ENCODE data around the gene MAGI1. TPM values are rescaled to one million over a fixed set of nuclear protein-coding genes. Genes with fewer than 3 reads are reported as not detected.
"Not testable (repeated sequence)": the region's sequence is repeated elsewhere in the genome, so short reads cannot be mapped to it uniquely, and the experiment has no call there.

MAGI1 gene
- total RNA-seq, 1 donor from 2014 or later, result 21.9 TPM

GRCh38 chr3:65894126-65894525, 144.6 kb downstream of the MAGI1 start:
- no peak for DNase-seq (ENCODE audit: extremely low spot score, unreplicated experiment)
- H3K4me1 Mint-ChIP-seq (ENCODE audit: unreplicated experiment), result peaks cover 16% of the 10 kb centered on the region
- H3K9me3 Mint-ChIP-seq (ENCODE audit: unreplicated experiment), result no peaks in the 10 kb centered on the region
- TF ChIP-seq CTCF (IDR thresholded peaks at IDR 0.05), result no peak
- no peaks in the 10 kb centered on the region for H3K36me3 Mint-ChIP-seq (ENCODE audit: unreplicated experiment)
- no peaks in the 10 kb centered on the region for H3K27me3 Mint-ChIP-seq (ENCODE audit: unreplicated experiment)
- no peak overlapping the region for H3K4me3 Mint-ChIP-seq (ENCODE audit: unreplicated experiment)
- H3K27ac Mint-ChIP-seq (ENCODE audit: unreplicated experiment), result no peak overlapping the region

- Mint-ChIP-seq H3K27me3 (ENCODE audit: unreplicated experiment) (no peaks in the 10 kb centered on the region), H3K9me3 (ENCODE audit: unreplicated experiment) (no peaks in the 10 kb centered on the region), H3K36me3 (ENCODE audit: unreplicated experiment) (no peaks in the 10 kb centered on the region), H3K4me1 (ENCODE audit: unreplicated experiment) (peaks cover 19% of the 10 kb centered on the region), H3K27ac (ENCODE audit: unreplicated experiment) (no peak overlapping the region), H3K4me3 (ENCODE audit: unreplicated experiment) (no peak overlapping the region)
- TF ChIP-seq CTCF (IDR thresholded peaks at IDR 0.05), result no peak
- DNase-seq (ENCODE audit: extremely low spot score, unreplicated experiment), result no peak
These were observed 145.1 kb downstream of the MAGI1 start for GRCh38 chr3:65893631-65894030.

GRCh38 chr3:65891477-65891876, 147.2 kb downstream of the MAGI1 start:
- not testable (repeated sequence) for H3K4me3 Mint-ChIP-seq (ENCODE audit: unreplicated experiment); H3K36me3 Mint-ChIP-seq (ENCODE audit: unreplicated experiment); DNase-seq (ENCODE audit: extremely low spot score, unreplicated experiment); H3K27ac Mint-ChIP-seq (ENCODE audit: unreplicated experiment); H3K27me3 Mint-ChIP-seq (ENCODE audit: unreplicated experiment); H3K9me3 Mint-ChIP-seq (ENCODE audit: unreplicated experiment)
- peaks cover 23% of the 10 kb centered on the region for H3K4me1 Mint-ChIP-seq (ENCODE audit: unreplicated experiment)

GRCh38 chr3:65890328-65890727, 148.4 kb downstream of the MAGI1 start:
- H3K4me1 Mint-ChIP-seq (ENCODE audit: unreplicated experiment), result peaks cover 26% of the 10 kb centered on the region
- TF ChIP-seq CTCF (IDR thresholded peaks at IDR 0.05), result no peak
- no peaks in the 10 kb centered on the region for H3K9me3 Mint-ChIP-seq (ENCODE audit: unreplicated experiment)
- H3K27ac Mint-ChIP-seq (ENCODE audit: unreplicated experiment), result peak overlapping the region; percentile 75
- DNase-seq (ENCODE audit: extremely low spot score, unreplicated experiment), result no peak
- H3K27me3 Mint-ChIP-seq (ENCODE audit: unreplicated experiment), result no peaks in the 10 kb centered on the region
- no peak overlapping the region for H3K4me3 Mint-ChIP-seq (ENCODE audit: unreplicated experiment)
- H3K36me3 Mint-ChIP-seq (ENCODE audit: unreplicated experiment), result no peaks in the 10 kb centered on the region

- TF ChIP-seq CTCF (IDR thresholded peaks at IDR 0.05), result no peak
These were observed 149.0 kb downstream of the MAGI1 start for GRCh38 chr3:65889707-65890099.

More at GRCh38 chr3:65889707-65890099, 149.0 kb downstream of the MAGI1 start:
- Mint-ChIP-seq H3K4me1 (ENCODE audit: unreplicated experiment) (peaks cover 26% of the 10 kb centered on the region), H3K4me3 (ENCODE audit: unreplicated experiment) (no peak overlapping the region), H3K27ac (ENCODE audit: unreplicated experiment) (peak overlapping the region; percentile 75), H3K9me3 (ENCODE audit: unreplicated experiment) (no peaks in the 10 kb centered on the region), H3K36me3 (ENCODE audit: unreplicated experiment) (no peaks in the 10 kb centered on the region), H3K27me3 (ENCODE audit: unreplicated experiment) (no peaks in the 10 kb centered on the region)
- DNase-seq (ENCODE audit: extremely low spot score, unreplicated experiment), result no peak

Data from osteocyte (in vitro differentiated cells).